HUES6 (cell line): ENCODE results near the gene AP2B1.

Experiments
- H3K27ac ChIP-seq: 2 replicates; pipeline ENCODE4 v1.7.0; 2013; ENCODE audit warnings: low read depth, mild to moderate bottlenecking, low read length, inconsistent platforms
- H3K27me3 ChIP-seq: 2 replicates; pipeline ENCODE4 v1.6.1; 2013; ENCODE audit warnings: low read length; ENCODE audit not compliant: control insufficient read depth, insufficient read depth
- H3K36me3 ChIP-seq: 2 replicates; pipeline ENCODE4 v1.6.1; 2013; ENCODE audit warnings: low read length; ENCODE audit not compliant: control insufficient read depth, insufficient read depth
- H3K4me1 ChIP-seq: 2 replicates; pipeline ENCODE4 v1.6.1; 2013; ENCODE audit warnings: low read length; ENCODE audit not compliant: control insufficient read depth, insufficient read depth
- H3K4me3 ChIP-seq: 2 replicates; pipeline ENCODE4 v1.5.1; 2013; ENCODE audit warnings: low read depth, low read length
- H3K9ac ChIP-seq: one replicate; pipeline ENCODE4 v1.6.1; 2013; ENCODE audit warnings: mild to moderate bottlenecking, low read length
- H3K9me3 ChIP-seq: 2 replicates; pipeline ENCODE4 v1.6.1; 2013; ENCODE audit warnings: low read depth, low read length; ENCODE audit not compliant: control insufficient read depth, insufficient read depth

Gene AP2B1

DNA sequence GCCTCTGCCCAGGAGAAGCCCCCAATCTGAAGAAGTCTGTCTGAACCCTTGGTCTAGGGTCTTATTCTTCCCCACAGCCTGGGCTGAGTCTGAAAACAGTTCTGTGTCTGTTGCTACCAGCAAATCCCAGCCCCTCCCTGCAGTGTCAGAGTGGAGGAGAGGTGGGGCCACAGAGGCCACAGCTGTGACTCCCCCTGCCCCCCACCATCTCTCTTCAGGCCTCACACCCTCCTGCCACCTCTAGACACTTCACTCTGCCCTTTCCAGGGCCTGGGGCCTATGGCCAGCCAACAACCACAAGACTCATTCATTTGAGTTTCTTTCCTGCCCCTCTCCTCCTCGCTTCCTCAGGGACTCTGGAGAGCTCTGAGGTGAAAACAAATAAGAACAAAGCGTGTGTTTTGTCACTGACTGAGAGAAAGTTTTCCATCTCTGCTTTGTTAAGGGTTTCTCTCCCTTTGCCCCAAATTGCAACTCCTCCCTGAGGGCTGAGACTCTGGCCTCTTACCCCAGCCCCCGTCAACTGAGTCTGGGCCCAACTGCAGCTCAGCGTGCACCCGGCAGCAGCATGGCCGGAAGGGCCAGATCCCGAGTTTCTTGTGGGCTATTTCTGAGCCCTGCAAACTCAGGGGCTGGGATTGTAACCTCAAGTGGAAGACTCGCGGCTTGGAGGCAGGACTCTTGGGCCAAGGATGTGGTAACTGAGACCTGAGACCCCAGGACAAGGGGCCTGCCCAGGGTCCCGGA is 186.7 kb downstream of the AP2B1 start:
- Histone ChIP-seq H3K9ac (no peak overlapping the region), H3K4me1 (peaks cover 22% of the 10 kb centered on the region), H3K9me3 (no peaks in the 10 kb centered on the region), H3K36me3 (no peaks in the 10 kb centered on the region), H3K4me3 (no peak overlapping the region), H3K27ac (no peak overlapping the region), H3K27me3 (no peaks in the 10 kb centered on the region)

- Histone ChIP-seq H3K27ac (no peak overlapping the region), H3K9me3 (no peaks in the 10 kb centered on the region), H3K9ac (no peak overlapping the region), H3K4me3 (no peak overlapping the region), H3K27me3 (no peaks in the 10 kb centered on the region), H3K4me1 (peaks cover 22% of the 10 kb centered on the region), H3K36me3 (no peaks in the 10 kb centered on the region)
Observed at GRCh38 chr17:35774499-35774898, 187.4 kb downstream of the AP2B1 start.

GRCh38 chr17:35775039-35775438 is 187.9 kb downstream of the AP2B1 start:
- Histone ChIP-seq H3K9me3 (no peaks in the 10 kb centered on the region), H3K9ac (no peak overlapping the region), H3K27ac (no peak overlapping the region), H3K27me3 (no peaks in the 10 kb centered on the region), H3K4me1 (peaks cover 22% of the 10 kb centered on the region), H3K36me3 (no peaks in the 10 kb centered on the region), H3K4me3 (no peak overlapping the region)

- Histone ChIP-seq H3K4me1 (peaks cover 22% of the 10 kb centered on the region), H3K4me3 (no peak overlapping the region), H3K27me3 (no peaks in the 10 kb centered on the region), H3K9ac (no peak overlapping the region), H3K9me3 (no peaks in the 10 kb centered on the region), H3K27ac (no peak overlapping the region), H3K36me3 (no peaks in the 10 kb centered on the region)
Observed at GRCh38 chr17:35775583-35775982, 188.5 kb downstream of the AP2B1 start.
